Heart left ventricle (tissue), 13 donors: Measurements from ENCODE around the gene FUT8.

Experiments
- CTCF ChIP-seq, 12 donors: fragments of 200-600 bp; sonication (generic) in 4 of 12; IDR thresholded peaks; one replicate each; pipeline versions ENCODE4 v1.5.0 to v1.8.0; 2018 to 2022; ENCODE audit warnings: antibody characterized with exemption in 12 of 12, mild to moderate bottlenecking in 5 of 12
- POLR2A ChIP-seq, 2 donors: fragments of 450-650 bp; IDR thresholded peaks; one replicate each; pipeline ENCODE4 v1.6.1; 2017; ENCODE audit warnings: antibody characterized with exemption in 2 of 2, mild to moderate bottlenecking in 2 of 2, moderate library complexity in 2 of 2
- donor health status: ischemic (EF 13 %, LVEDD 7.1; RV severe dilation, severe dysfunction).
- donor health status: DM: no; HTN: yes; CAD: no.
- donor health status: DM: no; HTN: no; CAD: no.
- donor health status: ischemic (EF 25% LVEDD 6.9; RV normal size, moderate dysfunction).
- donor health status: ischemic (EF 25% LVEDD 5.7; RV mildly dilated, moderate dysfunction).
- donor health status: ischemic (EF 35%, LVEDD 5.7; RV mildly dilated, moderate dysfunction).
- donor health status: nonischemic (EF 11% LVEDD 7.7; RV severe dilation, severe dysfunction).
- donor health status: DM: yes; HTN: yes; CAD: no.
- donor health status: PGD.
- donor health status: ischemic (EF 29% LVEDD 5.4; RV normal size, mild dysfunction).
- donor health status: nonischemic (EF 23%, LVEDD 6.1; RV moderate dilation, normal function).

- TF ChIP-seq CTCF (IDR thresholded peaks at IDR 0.05) (no peak), POLR2A (IDR thresholded peaks at IDR 0.05) (no peak)
Measured at GRCh38 chr14:65703521-65703920, 291.0 kb downstream of the FUT8 start.
